GM23338 (cell line): ENCODE results near the gene TAF12. TPM values are rescaled to one million over a fixed set of nuclear protein-coding genes. Genes with fewer than 3 reads are reported as not detected.

Experiments
- ATAC-seq: fragments of 200-7000 bp; cut with Tn5 transposase; 3 replicates; pipeline ENCODE4 v1.9.1; 2020
- DNase-seq: peaks from one replicate; pipeline ENCODE4 v3.0.0-alpha.2; 2015; ENCODE audit warnings: low spot score
- H2AFZ ChIP-seq: fragments of 200-600 bp; sonication (generic); 2 replicates; pipeline ENCODE4 v1.8.0; 2016; ENCODE audit warnings: antibody characterized with exemption, mild to moderate bottlenecking, moderate library complexity
- H3F3A ChIP-seq: fragments of 200-600 bp; sonication (generic); replicated peaks from 2 replicates; pipeline ENCODE4 v1.8.0; 2017; ENCODE audit warnings: antibody characterized with exemption, mixed run types, low read depth
- H3K27ac ChIP-seq: fragments of 200-600 bp; sonication (generic); 2 replicates; pipeline ENCODE4 v1.6.1; 2016; ENCODE audit warnings: low read depth
- H3K27me3 ChIP-seq: fragments of 200-600 bp; sonication (generic); 2 replicates; pipeline ENCODE4 v1.8.0; 2016; ENCODE audit warnings: mild to moderate bottlenecking, mixed run types, moderate library complexity; ENCODE audit not compliant: insufficient read depth
- H3K36me3 ChIP-seq: fragments of 200-600 bp; sonication (generic); 2 replicates; pipeline ENCODE4 v1.8.0; 2016; ENCODE audit warnings: mild to moderate bottlenecking; ENCODE audit not compliant: insufficient read depth
- H3K4me1 ChIP-seq: fragments of 200-600 bp; sonication (generic); 2 replicates; pipeline ENCODE4 v1.8.0; 2016; ENCODE audit warnings: mild to moderate bottlenecking, moderate library complexity; ENCODE audit not compliant: insufficient read depth
- H3K4me2 ChIP-seq: fragments of 200-600 bp; sonication (generic); 2 replicates; pipeline ENCODE4 v1.7.1; 2017; ENCODE audit warnings: mixed run types
- H3K4me3 ChIP-seq: fragments of 200-600 bp; sonication (generic); 2 replicates; pipeline ENCODE4 v1.6.1; 2016; ENCODE audit warnings: mixed run types
- H3K79me2 ChIP-seq: fragments of 200-600 bp; sonication (generic); replicated peaks from 2 replicates; pipeline ENCODE4 v1.8.0; 2017; ENCODE audit warnings: mild to moderate bottlenecking; ENCODE audit not compliant: insufficient read depth
- H3K9me2 ChIP-seq: fragments of 200-600 bp; sonication (generic); 2 replicates; pipeline ENCODE4 v1.8.0; 2017; ENCODE audit not compliant: insufficient read depth
- H4K20me1 ChIP-seq: fragments of 200-600 bp; sonication (generic); replicated peaks from 2 replicates; pipeline ENCODE4 v1.8.0; 2017; ENCODE audit warnings: mild to moderate bottlenecking; ENCODE audit not compliant: insufficient read depth
- H3K27ac Mint-ChIP-seq: 2 replicates; pipeline ENCODE4 v1.8.0; 2020; ENCODE audit warnings: inconsistent platforms, mild to moderate bottlenecking, moderate library complexity, mixed read lengths
- H3K27me3 Mint-ChIP-seq: 3 replicates; pipeline ENCODE4 v1.8.0; 2022; ENCODE audit warnings: low read depth, mild to moderate bottlenecking, moderate library complexity, mixed read lengths, inconsistent platforms; ENCODE audit not compliant: insufficient read depth, poor library complexity
- H3K36me3 Mint-ChIP-seq: 3 replicates; pipeline ENCODE4 v1.8.0; 2021; ENCODE audit warnings: low read depth, mild to moderate bottlenecking, inconsistent platforms, moderate library complexity, mixed read lengths
- H3K4me1 Mint-ChIP-seq: 3 replicates; pipeline ENCODE4 v1.8.0; 2020; ENCODE audit warnings: mild to moderate bottlenecking, inconsistent platforms, mixed read lengths
- H3K4me3 Mint-ChIP-seq: 3 replicates; pipeline ENCODE4 v1.8.0; 2021; ENCODE audit warnings: moderate library complexity, mild to moderate bottlenecking, inconsistent platforms, mixed read lengths
- H3K9me3 Mint-ChIP-seq: 3 replicates; pipeline ENCODE4 v1.8.0; 2020; ENCODE audit warnings: moderate library complexity, mild to moderate bottlenecking, inconsistent platforms, mixed read lengths
- CREB1 ChIP-seq: fragments of 250-450 bp; sonication (Bioruptor Pico); IDR thresholded peaks from 2 replicates; pipeline ENCODE4 v1.5.0; 2020; ENCODE audit warnings: low read depth, mild to moderate bottlenecking, moderate library complexity
- ETS1 ChIP-seq: IDR thresholded peaks from 2 replicates; pipeline ENCODE4 v1.6.1; 2016; ENCODE audit warnings: antibody characterized with exemption
- EZH2 ChIP-seq: fragments of 200-600 bp; sonication (generic); IDR thresholded peaks from one replicate; pipeline ENCODE4 v1.8.0; 2017; ENCODE audit warnings: antibody characterized with exemption, mild to moderate bottlenecking, low read depth; ENCODE audit not compliant: unreplicated experiment
- EZH2phosphoT487 ChIP-seq: fragments of 200-600 bp; sonication (generic); IDR thresholded peaks from one replicate; pipeline ENCODE4 v1.8.1; 2018; ENCODE audit warnings: antibody characterized with exemption; ENCODE audit not compliant: unreplicated experiment
- JUNB ChIP-seq: IDR thresholded peaks from one replicate; pipeline ENCODE4 v1.6.1; 2016; ENCODE audit warnings: antibody characterized with exemption; ENCODE audit not compliant: unreplicated experiment
- NANOG ChIP-seq: IDR thresholded peaks from 2 replicates; pipeline ENCODE4 v1.6.1; 2016; ENCODE audit warnings: antibody characterized with exemption, borderline replicate concordance
- POLR2AphosphoS5 ChIP-seq: IDR thresholded peaks from 2 replicates; pipeline ENCODE4 v1.6.1; 2016; ENCODE audit warnings: antibody characterized with exemption, low read depth
- STAT1 ChIP-seq: IDR thresholded peaks from one replicate; pipeline ENCODE4 v1.6.1; 2016; ENCODE audit warnings: antibody characterized with exemption; ENCODE audit not compliant: unreplicated experiment
- ZNF114 ChIP-seq: fragments of 250-450 bp; sonication (Bioruptor Pico); IDR thresholded peaks from 2 replicates; pipeline ENCODE4 v1.5.0; 2020; ENCODE audit warnings: mild to moderate bottlenecking, moderate library complexity
- ZNF331 ChIP-seq: fragments of 250-450 bp; sonication (Bioruptor Pico); IDR thresholded peaks from 2 replicates; pipeline ENCODE4 v1.5.0; 2020; ENCODE audit warnings: low read depth, mild to moderate bottlenecking, moderate library complexity
- polyA plus RNA-seq: library from polyadenylated mRNA; unstranded; fragments of >200 nt; fragmentation: Nextera tagmentation; extraction: Ambion mirVana; gene quantifications from 2 replicates; pipeline ENCODE4 v1.2.1, GENCODE V29; 2016
- total RNA-seq: library from RNA; depleted of rRNA; stranded (reverse); fragments of >200 nt; shearing (Covaris generic); gene quantifications from 2 replicates; pipeline ENCODE4 v1.2.3, GENCODE V29; 2014
- TF ChIP-seq, protein P1 (sequence below): fragments of 250-450 bp; sonication (Bioruptor Pico); IDR thresholded peaks from 2 replicates; pipeline ENCODE4 v1.5.0; 2020; ENCODE audit warnings: mild to moderate bottlenecking, moderate library complexity
- TF ChIP-seq, protein P2 (sequence below), 2 experiments: fragments of 200-600 bp in 1 of 2; sonication (generic) in 1 of 2; conservative IDR thresholded peaks; 2 replicates each; pipeline versions ENCODE4 v1.5.1 to v1.6.1; 2016 to 2017; ENCODE audit warnings: antibody characterized with exemption in 2 of 2, low read depth in 2 of 2, mild to moderate bottlenecking in 2 of 2, moderate library complexity in 1 of 2
- TF ChIP-seq, protein P3 (sequence below): IDR thresholded peaks from one replicate; pipeline ENCODE4 v1.6.1; 2018; ENCODE audit warnings: antibody characterized with exemption; ENCODE audit not compliant: unreplicated experiment

The TAF12 gene
- total and polyA plus RNA-seq, 2 experiments from 2014 or later = 15.2 to 46.8 TPM

- TF ChIP-seq, protein P1, sequence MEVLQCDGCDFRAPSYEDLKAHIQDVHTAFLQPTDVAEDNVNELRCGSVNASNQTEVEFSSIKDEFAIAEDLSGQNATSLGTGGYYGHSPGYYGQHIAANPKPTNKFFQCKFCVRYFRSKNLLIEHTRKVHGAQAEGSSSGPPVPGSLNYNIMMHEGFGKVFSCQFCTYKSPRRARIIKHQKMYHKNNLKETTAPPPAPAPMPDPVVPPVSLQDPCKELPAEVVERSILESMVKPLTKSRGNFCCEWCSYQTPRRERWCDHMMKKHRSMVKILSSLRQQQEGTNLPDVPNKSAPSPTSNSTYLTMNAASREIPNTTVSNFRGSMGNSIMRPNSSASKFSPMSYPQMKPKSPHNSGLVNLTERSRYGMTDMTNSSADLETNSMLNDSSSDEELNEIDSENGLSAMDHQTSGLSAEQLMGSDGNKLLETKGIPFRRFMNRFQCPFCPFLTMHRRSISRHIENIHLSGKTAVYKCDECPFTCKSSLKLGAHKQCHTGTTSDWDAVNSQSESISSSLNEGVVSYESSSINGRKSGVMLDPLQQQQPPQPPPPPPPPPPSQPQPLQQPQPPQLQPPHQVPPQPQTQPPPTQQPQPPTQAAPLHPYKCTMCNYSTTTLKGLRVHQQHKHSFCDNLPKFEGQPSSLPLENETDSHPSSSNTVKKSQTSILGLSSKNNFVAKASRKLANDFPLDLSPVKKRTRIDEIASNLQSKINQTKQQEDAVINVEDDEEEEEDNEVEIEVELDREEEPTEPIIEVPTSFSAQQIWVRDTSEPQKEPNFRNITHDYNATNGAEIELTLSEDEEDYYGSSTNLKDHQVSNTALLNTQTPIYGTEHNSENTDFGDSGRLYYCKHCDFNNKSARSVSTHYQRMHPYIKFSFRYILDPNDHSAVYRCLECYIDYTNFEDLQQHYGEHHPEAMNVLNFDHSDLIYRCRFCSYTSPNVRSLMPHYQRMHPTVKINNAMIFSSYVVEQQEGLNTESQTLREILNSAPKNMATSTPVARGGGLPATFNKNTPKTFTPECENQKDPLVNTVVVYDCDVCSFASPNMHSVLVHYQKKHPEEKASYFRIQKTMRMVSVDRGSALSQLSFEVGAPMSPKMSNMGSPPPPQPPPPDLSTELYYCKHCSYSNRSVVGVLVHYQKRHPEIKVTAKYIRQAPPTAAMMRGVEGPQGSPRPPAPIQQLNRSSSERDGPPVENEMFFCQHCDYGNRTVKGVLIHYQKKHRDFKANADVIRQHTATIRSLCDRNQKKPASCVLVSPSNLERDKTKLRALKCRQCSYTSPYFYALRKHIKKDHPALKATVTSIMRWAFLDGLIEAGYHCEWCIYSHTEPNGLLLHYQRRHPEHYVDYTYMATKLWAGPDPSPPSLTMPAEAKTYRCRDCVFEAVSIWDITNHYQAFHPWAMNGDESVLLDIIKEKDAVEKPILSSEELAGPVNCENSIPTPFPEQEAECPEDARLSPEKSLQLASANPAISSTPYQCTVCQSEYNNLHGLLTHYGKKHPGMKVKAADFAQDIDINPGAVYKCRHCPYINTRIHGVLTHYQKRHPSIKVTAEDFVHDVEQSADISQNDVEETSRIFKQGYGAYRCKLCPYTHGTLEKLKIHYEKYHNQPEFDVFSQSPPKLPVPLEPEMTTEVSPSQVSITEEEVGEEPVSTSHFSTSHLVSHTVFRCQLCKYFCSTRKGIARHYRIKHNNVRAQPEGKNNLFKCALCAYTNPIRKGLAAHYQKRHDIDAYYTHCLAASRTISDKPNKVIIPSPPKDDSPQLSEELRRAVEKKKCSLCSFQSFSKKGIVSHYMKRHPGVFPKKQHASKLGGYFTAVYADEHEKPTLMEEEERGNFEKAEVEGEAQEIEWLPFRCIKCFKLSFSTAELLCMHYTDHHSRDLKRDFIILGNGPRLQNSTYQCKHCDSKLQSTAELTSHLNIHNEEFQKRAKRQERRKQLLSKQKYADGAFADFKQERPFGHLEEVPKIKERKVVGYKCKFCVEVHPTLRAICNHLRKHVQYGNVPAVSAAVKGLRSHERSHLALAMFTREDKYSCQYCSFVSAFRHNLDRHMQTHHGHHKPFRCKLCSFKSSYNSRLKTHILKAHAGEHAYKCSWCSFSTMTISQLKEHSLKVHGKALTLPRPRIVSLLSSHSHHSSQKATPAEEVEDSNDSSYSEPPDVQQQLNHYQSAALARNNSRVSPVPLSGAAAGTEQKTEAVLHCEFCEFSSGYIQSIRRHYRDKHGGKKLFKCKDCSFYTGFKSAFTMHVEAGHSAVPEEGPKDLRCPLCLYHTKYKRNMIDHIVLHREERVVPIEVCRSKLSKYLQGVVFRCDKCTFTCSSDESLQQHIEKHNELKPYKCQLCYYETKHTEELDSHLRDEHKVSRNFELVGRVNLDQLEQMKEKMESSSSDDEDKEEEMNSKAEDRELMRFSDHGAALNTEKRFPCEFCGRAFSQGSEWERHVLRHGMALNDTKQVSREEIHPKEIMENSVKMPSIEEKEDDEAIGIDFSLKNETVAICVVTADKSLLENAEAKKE (CRISPR knock-in tag) = no peak
- no peak for TF ChIP-seq NANOG
- TF ChIP-seq CREB1 (CRISPR knock-in tag) = no peak
Measured at GRCh38 chr1:28565726-28566125, 77.1 kb downstream of the TAF12 start (continued).

- no peak overlapping the region for H3K4me3 ChIP-seq
- Mint-ChIP-seq H3K4me3 (no peak overlapping the region), H3K4me1 (no peaks in the 10 kb centered on the region), H3K27ac (no peak overlapping the region), H3K27me3 (peaks cover 4% of the 10 kb centered on the region), H3K9me3 (no peaks in the 10 kb centered on the region), H3K36me3 (peaks cover 62% of the 10 kb centered on the region)
- no peaks in the 10 kb centered on the region for H3K79me2 ChIP-seq
- no peaks in the 10 kb centered on the region for H3K9me2 ChIP-seq
- H3F3A ChIP-seq = peaks cover 3% of the 10 kb centered on the region; the same call in 1 of the 2 replicates
- H3K36me3 ChIP-seq = peaks cover 20% of the 10 kb centered on the region
- no peaks in the 10 kb centered on the region for H3K4me1 ChIP-seq
- H3K27me3 ChIP-seq = no peaks in the 10 kb centered on the region
- no peak overlapping the region for H2AFZ ChIP-seq
- no peak overlapping the region for H3K27ac ChIP-seq
- no peaks in the 10 kb centered on the region; the same call in 1 of the 2 replicates for H4K20me1 ChIP-seq
- no peak for DNase-seq
- no peak overlapping the region for H3K4me2 ChIP-seq
- ATAC-seq = no peak
- TF ChIP-seq EZH2 (no peak), STAT1 (no peak), ZNF114 (CRISPR knock-in tag) (no peak), ZNF331 (CRISPR knock-in tag) (no peak), POLR2AphosphoS5 (no peak), NANOG (no peak), EZH2phosphoT487 (no peak), JUNB (no peak), ETS1 (no peak), CREB1 (CRISPR knock-in tag) (no peak)
- TF ChIP-seq, protein P2, sequence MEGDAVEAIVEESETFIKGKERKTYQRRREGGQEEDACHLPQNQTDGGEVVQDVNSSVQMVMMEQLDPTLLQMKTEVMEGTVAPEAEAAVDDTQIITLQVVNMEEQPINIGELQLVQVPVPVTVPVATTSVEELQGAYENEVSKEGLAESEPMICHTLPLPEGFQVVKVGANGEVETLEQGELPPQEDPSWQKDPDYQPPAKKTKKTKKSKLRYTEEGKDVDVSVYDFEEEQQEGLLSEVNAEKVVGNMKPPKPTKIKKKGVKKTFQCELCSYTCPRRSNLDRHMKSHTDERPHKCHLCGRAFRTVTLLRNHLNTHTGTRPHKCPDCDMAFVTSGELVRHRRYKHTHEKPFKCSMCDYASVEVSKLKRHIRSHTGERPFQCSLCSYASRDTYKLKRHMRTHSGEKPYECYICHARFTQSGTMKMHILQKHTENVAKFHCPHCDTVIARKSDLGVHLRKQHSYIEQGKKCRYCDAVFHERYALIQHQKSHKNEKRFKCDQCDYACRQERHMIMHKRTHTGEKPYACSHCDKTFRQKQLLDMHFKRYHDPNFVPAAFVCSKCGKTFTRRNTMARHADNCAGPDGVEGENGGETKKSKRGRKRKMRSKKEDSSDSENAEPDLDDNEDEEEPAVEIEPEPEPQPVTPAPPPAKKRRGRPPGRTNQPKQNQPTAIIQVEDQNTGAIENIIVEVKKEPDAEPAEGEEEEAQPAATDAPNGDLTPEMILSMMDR (conservative IDR thresholded peaks at IDR 0.05; ENCODE audit: low read depth in 2 of 2) = no peak
- TF ChIP-seq, protein P3, sequence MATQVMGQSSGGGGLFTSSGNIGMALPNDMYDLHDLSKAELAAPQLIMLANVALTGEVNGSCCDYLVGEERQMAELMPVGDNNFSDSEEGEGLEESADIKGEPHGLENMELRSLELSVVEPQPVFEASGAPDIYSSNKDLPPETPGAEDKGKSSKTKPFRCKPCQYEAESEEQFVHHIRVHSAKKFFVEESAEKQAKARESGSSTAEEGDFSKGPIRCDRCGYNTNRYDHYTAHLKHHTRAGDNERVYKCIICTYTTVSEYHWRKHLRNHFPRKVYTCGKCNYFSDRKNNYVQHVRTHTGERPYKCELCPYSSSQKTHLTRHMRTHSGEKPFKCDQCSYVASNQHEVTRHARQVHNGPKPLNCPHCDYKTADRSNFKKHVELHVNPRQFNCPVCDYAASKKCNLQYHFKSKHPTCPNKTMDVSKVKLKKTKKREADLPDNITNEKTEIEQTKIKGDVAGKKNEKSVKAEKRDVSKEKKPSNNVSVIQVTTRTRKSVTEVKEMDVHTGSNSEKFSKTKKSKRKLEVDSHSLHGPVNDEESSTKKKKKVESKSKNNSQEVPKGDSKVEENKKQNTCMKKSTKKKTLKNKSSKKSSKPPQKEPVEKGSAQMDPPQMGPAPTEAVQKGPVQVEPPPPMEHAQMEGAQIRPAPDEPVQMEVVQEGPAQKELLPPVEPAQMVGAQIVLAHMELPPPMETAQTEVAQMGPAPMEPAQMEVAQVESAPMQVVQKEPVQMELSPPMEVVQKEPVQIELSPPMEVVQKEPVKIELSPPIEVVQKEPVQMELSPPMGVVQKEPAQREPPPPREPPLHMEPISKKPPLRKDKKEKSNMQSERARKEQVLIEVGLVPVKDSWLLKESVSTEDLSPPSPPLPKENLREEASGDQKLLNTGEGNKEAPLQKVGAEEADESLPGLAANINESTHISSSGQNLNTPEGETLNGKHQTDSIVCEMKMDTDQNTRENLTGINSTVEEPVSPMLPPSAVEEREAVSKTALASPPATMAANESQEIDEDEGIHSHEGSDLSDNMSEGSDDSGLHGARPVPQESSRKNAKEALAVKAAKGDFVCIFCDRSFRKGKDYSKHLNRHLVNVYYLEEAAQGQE = no peak
Measured at GRCh38 chr1:28565040-28565439, 77.8 kb downstream of the TAF12 start.
